MCF 10A (cell line): ENCODE results near the gene PRRT1. TPM values are rescaled to one million over a fixed set of nuclear protein-coding genes. Genes with fewer than 3 reads are reported as not detected.

Source experiments
- BruUV-seq: library from RNA; stranded (reverse); fragments of 400-500 nt; replicated peaks from 2 replicates; lab custom pipeline; 2021; lab: Mats Ljungman, UMichigan
- CTCF ChIA-PET: fragments of 300-600 bp; sonication (Branson Sonifier 250); formaldehyde crosslinking; extraction: SDS; loops from one replicate; lab custom pipeline; 2021; ENCODE audit warnings: antibody characterized with exemption, inconsistent platforms; lab: Yijun Ruan, JAX
- POLR2A ChIA-PET: fragments of 300-600, 350-650 bp; sonication (Branson Sonifier 250); formaldehyde crosslinking; extraction: SDS; loops from one replicate; lab custom pipeline; 2020; ENCODE audit warnings: antibody characterized with exemption, inconsistent platforms; lab: Yijun Ruan, JAX
- DNase-seq: peaks from one replicate; pipeline ENCODE4 v3.0.0-alpha.2; 2018; ENCODE audit not compliant: unreplicated experiment
- H3K27ac Mint-ChIP-seq: one replicate; pipeline ENCODE4 v1.8.0; 2022; ENCODE audit warnings: mild to moderate bottlenecking, low read depth, mixed read lengths; ENCODE audit not compliant: unreplicated experiment
- H3K27me3 Mint-ChIP-seq: one replicate; pipeline ENCODE4 v1.8.0; 2022; ENCODE audit warnings: mixed read lengths; ENCODE audit not compliant: insufficient read depth, unreplicated experiment
- H3K36me3 Mint-ChIP-seq: one replicate; pipeline ENCODE4 v1.8.0; 2022; ENCODE audit warnings: mild to moderate bottlenecking, moderate library complexity, mixed read lengths; ENCODE audit not compliant: insufficient read depth, unreplicated experiment
- H3K4me1 Mint-ChIP-seq: one replicate; pipeline ENCODE4 v1.8.0; 2022; ENCODE audit warnings: mixed read lengths; ENCODE audit not compliant: insufficient read depth, unreplicated experiment
- H3K4me3 Mint-ChIP-seq: one replicate; pipeline ENCODE4 v1.8.0; 2022; ENCODE audit warnings: mild to moderate bottlenecking, moderate library complexity, mixed read lengths; ENCODE audit not compliant: unreplicated experiment
- H3K9me3 Mint-ChIP-seq: one replicate; pipeline ENCODE4 v1.8.0; 2022; ENCODE audit warnings: mixed read lengths; ENCODE audit not compliant: unreplicated experiment
- CTCF ChIP-seq: fragments of 200-600 bp; IDR thresholded peaks from one replicate; pipeline ENCODE4 v1.8.0; 2022; ENCODE audit warnings: antibody characterized with exemption, mild to moderate bottlenecking; ENCODE audit not compliant: unreplicated experiment
- intact Hi-C: fragments of 100-400 bp; cut with micrococcal nuclease; formaldehyde crosslinking; loops from 2 replicates; pipeline ENCODE4 v1.14.1; 2022
- total RNA-seq: library from RNA; stranded (reverse); gene quantifications from 2 replicates; pipeline ENCODE4 v1.2.3, GENCODE V29; 2022

Gene PRRT1
- total RNA-seq, 1 experiment from 2014 or later: 0.19 TPM

- intact Hi-C loops: no loop called here
- no peak for TF ChIP-seq CTCF
- BruUV-seq: TSS peak; percentile 25
- H3K27ac Mint-ChIP-seq: peak overlapping the region; percentile 86
- DNase-seq: no peak
- peaks cover 30% of the 10 kb centered on the region for H3K4me1 Mint-ChIP-seq
- peaks cover 35% of the 10 kb centered on the region for H3K36me3 Mint-ChIP-seq
- POLR2A ChIA-PET: interaction anchor here (0.8 to 5.1 kb wide), 24 partner anchors 9 to 1334 kb away, joined by 3 to 100 read pairs (median 4); partner anchors contain the start of genes AGPAT1, BAG6, C6orf47 and CFB
- H3K27me3 Mint-ChIP-seq: peaks cover 11% of the 10 kb centered on the region
- H3K9me3 Mint-ChIP-seq: no peaks in the 10 kb centered on the region
- H3K4me3 Mint-ChIP-seq: peak overlapping the region; percentile 99
- CTCF ChIA-PET: interaction anchor here (0.5 to 2.3 kb wide), 5 partner anchors 11 to 83 kb away, joined by 3 to 19 read pairs (median 5); no protein-coding TSS in a partner anchor
Measured at GRCh38 chr6:32129297-32130088, 22.2 kb downstream of the PRRT1 start.

GRCh38 chr6:32128751-32129296 lies 22.9 kb downstream of the PRRT1 start:
- peaks cover 5% of the 10 kb centered on the region for H3K27me3 Mint-ChIP-seq
- POLR2A ChIA-PET: interaction anchor here (0.6 to 5.1 kb wide), 18 partner anchors 10 to 843 kb away, joined by 3 to 100 read pairs (median 6); partner anchors contain the start of genes AGPAT1, BAG6, C6orf47 and DXO
- intact Hi-C loops: no loop called here
- no TSS peak for BruUV-seq
- H3K27ac Mint-ChIP-seq: no peak overlapping the region
- no peaks in the 10 kb centered on the region for H3K9me3 Mint-ChIP-seq
- TF ChIP-seq CTCF: no peak
- peaks cover 38% of the 10 kb centered on the region for H3K36me3 Mint-ChIP-seq
- peak overlapping the region; percentile 99 for H3K4me3 Mint-ChIP-seq
- peaks cover 28% of the 10 kb centered on the region for H3K4me1 Mint-ChIP-seq
- DNase-seq: no peak
- CTCF ChIA-PET: interaction anchor here (0.8 to 2.3 kb wide), 6 partner anchors 11 to 82 kb away, joined by 4 to 19 read pairs (median 6); no protein-coding TSS in a partner anchor

- Mint-ChIP-seq H3K36me3 (peaks cover 44% of the 10 kb centered on the region), H3K27me3 (no peaks in the 10 kb centered on the region), H3K27ac (peak within 1 kb of the TSS; percentile 96), H3K9me3 (no peaks in the 10 kb centered on the region), H3K4me3 (peak within 1 kb of the TSS; percentile 99), H3K4me1 (peaks cover 26% of the 10 kb centered on the region)
- TF ChIP-seq CTCF: no peak
- BruUV-seq: TSS peak; percentile 29
- ChIA-PET POLR2A (interaction anchor here (0.5 to 5.1 kb wide), 25 partner anchors 10 to 1196 kb away, joined by 3 to 100 read pairs (median 4); partner anchors contain the start of genes AGPAT1, BAG6, DXO and NEU1), CTCF (interaction anchor here (0.6 to 2.0 kb wide), 4 partner anchors 9 to 80 kb away, joined by 3 to 9 read pairs (median 7); no protein-coding TSS in a partner anchor)
- DNase-seq: peak; percentile 99
- intact Hi-C loops: no loop called here
Measured at GRCh38 chr6:32127717-32128592, 23.8 kb downstream of the PRRT1 start, which contains the start of gene ATF6B. Gene ATF6B (minus strand): TSS chr6:32128246. CDS start chr6:32128207, 39 bp downstream.
